Mammary epithelial cell (primary cell): ENCODE results near the gene KCND1.

Source experiments
- EZH2 ChIP-seq: IDR thresholded peaks from 2 replicates; pipeline ENCODE4 v1.6.1; 2012; ENCODE audit warnings: low read length, inconsistent platforms, borderline replicate concordance
- TF ChIP-seq, protein P1 (sequence below), 2 donors: IDR thresholded peaks in 1 of 2; conservative IDR thresholded peaks in 1 of 2; 2 replicates each; pipeline ENCODE4 v1.5.1; 2011 to 2012; ENCODE audit warnings: inconsistent platforms in 2 of 2, low read length in 2 of 2, mild to moderate bottlenecking in 2 of 2, control low read depth in 1 of 2, low read depth in 1 of 2; ENCODE audit not compliant: insufficient read depth in 1 of 2; ENCODE audit errors: extremely low read depth in 1 of 2

DNA sequence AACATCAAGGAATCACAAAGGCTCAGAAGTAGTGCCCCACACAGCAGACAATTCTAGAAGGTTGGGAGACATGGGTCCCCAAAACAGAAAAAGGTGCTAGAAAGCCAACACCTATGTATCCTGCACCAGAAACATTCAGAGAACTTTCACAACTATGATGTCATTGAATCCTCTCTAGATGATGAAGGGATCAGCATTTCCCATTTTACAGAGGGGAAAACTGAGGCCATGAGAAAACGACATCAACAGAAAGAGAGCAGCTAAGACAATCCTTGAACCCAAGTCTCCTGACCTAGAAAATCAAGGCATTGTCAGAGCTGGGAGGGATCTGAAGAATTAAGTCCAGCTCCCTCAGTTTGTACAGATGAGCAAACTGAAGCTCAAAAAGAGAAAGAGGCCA lies 3.3 kb downstream of the KCND1 start:
- TF ChIP-seq, protein P1, sequence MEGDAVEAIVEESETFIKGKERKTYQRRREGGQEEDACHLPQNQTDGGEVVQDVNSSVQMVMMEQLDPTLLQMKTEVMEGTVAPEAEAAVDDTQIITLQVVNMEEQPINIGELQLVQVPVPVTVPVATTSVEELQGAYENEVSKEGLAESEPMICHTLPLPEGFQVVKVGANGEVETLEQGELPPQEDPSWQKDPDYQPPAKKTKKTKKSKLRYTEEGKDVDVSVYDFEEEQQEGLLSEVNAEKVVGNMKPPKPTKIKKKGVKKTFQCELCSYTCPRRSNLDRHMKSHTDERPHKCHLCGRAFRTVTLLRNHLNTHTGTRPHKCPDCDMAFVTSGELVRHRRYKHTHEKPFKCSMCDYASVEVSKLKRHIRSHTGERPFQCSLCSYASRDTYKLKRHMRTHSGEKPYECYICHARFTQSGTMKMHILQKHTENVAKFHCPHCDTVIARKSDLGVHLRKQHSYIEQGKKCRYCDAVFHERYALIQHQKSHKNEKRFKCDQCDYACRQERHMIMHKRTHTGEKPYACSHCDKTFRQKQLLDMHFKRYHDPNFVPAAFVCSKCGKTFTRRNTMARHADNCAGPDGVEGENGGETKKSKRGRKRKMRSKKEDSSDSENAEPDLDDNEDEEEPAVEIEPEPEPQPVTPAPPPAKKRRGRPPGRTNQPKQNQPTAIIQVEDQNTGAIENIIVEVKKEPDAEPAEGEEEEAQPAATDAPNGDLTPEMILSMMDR (conservative IDR thresholded peaks at IDR 0.05 in 1 of 2, IDR thresholded peaks at IDR 0.05 in 1 of 2; ENCODE audit: extremely low read depth in 1 of 2, insufficient read depth in 1 of 2, low read depth in 1 of 2, low read length in 2 of 2) = no peak
- no peak for TF ChIP-seq EZH2
